ENCODE data around the gene SCIMP.

DNA sequence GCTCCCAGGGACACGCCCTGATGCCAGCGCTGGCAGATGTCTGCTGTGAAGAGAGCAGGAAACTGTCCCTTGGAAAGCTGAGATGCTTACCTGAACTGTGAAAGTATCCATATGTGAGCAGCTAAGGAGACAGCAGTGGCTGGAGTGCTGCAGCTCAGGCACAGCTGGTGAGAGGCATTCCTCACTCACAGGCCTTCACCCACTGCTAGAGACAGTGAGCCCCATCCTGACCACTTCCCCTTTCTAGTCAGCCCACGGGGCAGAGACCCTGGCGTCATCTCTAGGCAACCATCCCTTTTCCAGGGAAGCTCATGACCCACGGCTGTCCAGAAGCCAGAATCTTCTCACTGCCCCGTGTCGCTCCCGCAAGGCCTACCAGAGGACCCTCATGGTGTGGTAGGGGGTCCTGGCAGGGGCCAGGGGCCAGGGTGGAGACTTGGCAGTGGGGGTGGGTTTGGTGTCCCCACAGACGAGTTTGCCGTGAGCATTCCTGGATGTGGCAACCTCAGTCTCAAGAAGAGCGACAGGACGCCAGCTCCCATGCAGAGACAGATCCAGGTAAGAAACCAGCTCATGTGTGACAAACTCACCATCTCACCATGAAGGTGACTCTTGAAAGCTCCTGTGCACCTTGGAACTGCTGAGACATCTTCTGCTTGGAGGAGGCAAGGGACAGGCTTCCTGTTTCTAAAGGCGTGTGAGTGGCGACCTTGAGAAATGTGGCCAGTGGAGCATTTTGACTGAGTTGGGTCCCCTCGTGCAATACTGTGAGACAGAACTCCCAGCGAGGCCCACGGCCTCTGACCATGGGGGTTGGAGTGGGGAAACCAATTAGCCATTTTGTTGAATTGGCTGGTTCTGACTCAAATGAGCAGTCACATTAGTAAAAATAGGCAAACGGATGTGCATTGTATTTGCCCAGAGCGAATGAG, at the start of gene SCIMP:
- no peak for TF ChIP-seq POLR2A (IDR thresholded peaks at IDR 0.05; ENCODE audit: low read depth, low read length)
- no peak for TF ChIP-seq RAD21 (IDR thresholded peaks at IDR 0.05; ENCODE audit: low read length)
- no peak for TF ChIP-seq MXI1 (IDR thresholded peaks at IDR 0.05; ENCODE audit: borderline replicate concordance, low read depth, low read length)
- TF ChIP-seq, protein P1, sequence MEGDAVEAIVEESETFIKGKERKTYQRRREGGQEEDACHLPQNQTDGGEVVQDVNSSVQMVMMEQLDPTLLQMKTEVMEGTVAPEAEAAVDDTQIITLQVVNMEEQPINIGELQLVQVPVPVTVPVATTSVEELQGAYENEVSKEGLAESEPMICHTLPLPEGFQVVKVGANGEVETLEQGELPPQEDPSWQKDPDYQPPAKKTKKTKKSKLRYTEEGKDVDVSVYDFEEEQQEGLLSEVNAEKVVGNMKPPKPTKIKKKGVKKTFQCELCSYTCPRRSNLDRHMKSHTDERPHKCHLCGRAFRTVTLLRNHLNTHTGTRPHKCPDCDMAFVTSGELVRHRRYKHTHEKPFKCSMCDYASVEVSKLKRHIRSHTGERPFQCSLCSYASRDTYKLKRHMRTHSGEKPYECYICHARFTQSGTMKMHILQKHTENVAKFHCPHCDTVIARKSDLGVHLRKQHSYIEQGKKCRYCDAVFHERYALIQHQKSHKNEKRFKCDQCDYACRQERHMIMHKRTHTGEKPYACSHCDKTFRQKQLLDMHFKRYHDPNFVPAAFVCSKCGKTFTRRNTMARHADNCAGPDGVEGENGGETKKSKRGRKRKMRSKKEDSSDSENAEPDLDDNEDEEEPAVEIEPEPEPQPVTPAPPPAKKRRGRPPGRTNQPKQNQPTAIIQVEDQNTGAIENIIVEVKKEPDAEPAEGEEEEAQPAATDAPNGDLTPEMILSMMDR (conservative IDR thresholded peaks at IDR 0.05; ENCODE audit: low read depth, low read length): no peak
- no peak for TF ChIP-seq BHLHE40 (IDR thresholded peaks at IDR 0.05; ENCODE audit: low read depth, low read length)
- TF ChIP-seq MAZ (IDR thresholded peaks at IDR 0.05; ENCODE audit: borderline replicate concordance, low read depth, low read length): no peak
- TF ChIP-seq, protein P2, sequence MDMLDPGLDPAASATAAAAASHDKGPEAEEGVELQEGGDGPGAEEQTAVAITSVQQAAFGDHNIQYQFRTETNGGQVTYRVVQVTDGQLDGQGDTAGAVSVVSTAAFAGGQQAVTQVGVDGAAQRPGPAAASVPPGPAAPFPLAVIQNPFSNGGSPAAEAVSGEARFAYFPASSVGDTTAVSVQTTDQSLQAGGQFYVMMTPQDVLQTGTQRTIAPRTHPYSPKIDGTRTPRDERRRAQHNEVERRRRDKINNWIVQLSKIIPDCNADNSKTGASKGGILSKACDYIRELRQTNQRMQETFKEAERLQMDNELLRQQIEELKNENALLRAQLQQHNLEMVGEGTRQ (IDR thresholded peaks at IDR 0.05; ENCODE audit: low read depth, low read length): no peak
- TF ChIP-seq RFX5 (IDR thresholded peaks at IDR 0.05; ENCODE audit: low read depth, low read length): no peak
- TF ChIP-seq, protein P3, sequence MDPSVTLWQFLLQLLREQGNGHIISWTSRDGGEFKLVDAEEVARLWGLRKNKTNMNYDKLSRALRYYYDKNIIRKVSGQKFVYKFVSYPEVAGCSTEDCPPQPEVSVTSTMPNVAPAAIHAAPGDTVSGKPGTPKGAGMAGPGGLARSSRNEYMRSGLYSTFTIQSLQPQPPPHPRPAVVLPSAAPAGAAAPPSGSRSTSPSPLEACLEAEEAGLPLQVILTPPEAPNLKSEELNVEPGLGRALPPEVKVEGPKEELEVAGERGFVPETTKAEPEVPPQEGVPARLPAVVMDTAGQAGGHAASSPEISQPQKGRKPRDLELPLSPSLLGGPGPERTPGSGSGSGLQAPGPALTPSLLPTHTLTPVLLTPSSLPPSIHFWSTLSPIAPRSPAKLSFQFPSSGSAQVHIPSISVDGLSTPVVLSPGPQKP (IDR thresholded peaks at IDR 0.05; ENCODE audit: borderline replicate concordance, low read depth, low read length): no peak
- no peak for TF ChIP-seq MAFK (IDR thresholded peaks at IDR 0.05; ENCODE audit: low read depth, low read length)
- no peak for TF ChIP-seq CEBPB (IDR thresholded peaks at IDR 0.05; ENCODE audit: low read depth, low read length)
- TF ChIP-seq FOS (IDR thresholded peaks at IDR 0.05; ENCODE audit: low read depth, low read length): no peak

Measured in IMR-90 (cell line).